ENCODE measurements around the gene CPNE4.

CPNE4 gene

GRCh38 chr3:131804565-131805133 is 230.2 kb downstream of the CPNE4 start:
- DNase-seq, result no peak
- Mint-ChIP-seq H3K4me3 (no peak overlapping the region), H3K9me3 (no peaks in the 10 kb centered on the region), H3K27me3 (ENCODE audit: low read depth, poor library complexity) (peaks cover under 1% of the 10 kb centered on the region), H3K27ac (no peak overlapping the region), H3K36me3 (ENCODE audit: low read depth) (no peaks in the 10 kb centered on the region), H3K4me1 (no peaks in the 10 kb centered on the region)
- TF ChIP-seq CTCF (IDR thresholded peaks at IDR 0.05), result no peak

GRCh38 chr3:131803113-131803512 is 231.7 kb downstream of the CPNE4 start:
- no peak for DNase-seq
- Mint-ChIP-seq H3K9me3 (no peaks in the 10 kb centered on the region), H3K27ac (no peak overlapping the region), H3K4me3 (no peak overlapping the region), H3K27me3 (ENCODE audit: low read depth, poor library complexity) (no peaks in the 10 kb centered on the region), H3K36me3 (ENCODE audit: low read depth) (no peaks in the 10 kb centered on the region), H3K4me1 (no peaks in the 10 kb centered on the region)
- no peak for TF ChIP-seq CTCF (IDR thresholded peaks at IDR 0.05)

- H3K27me3 Mint-ChIP-seq (ENCODE audit: low read depth, poor library complexity), result no peaks in the 10 kb centered on the region
- H3K9me3 Mint-ChIP-seq, result no peaks in the 10 kb centered on the region
- H3K4me3 Mint-ChIP-seq, result no peak overlapping the region
- TF ChIP-seq CTCF (IDR thresholded peaks at IDR 0.05), result no peak
- no peak overlapping the region for H3K27ac Mint-ChIP-seq
- H3K4me1 Mint-ChIP-seq, result no peaks in the 10 kb centered on the region
- no peak for DNase-seq
- H3K36me3 Mint-ChIP-seq (ENCODE audit: low read depth), result no peaks in the 10 kb centered on the region
Observed at GRCh38 chr3:131802029-131802428, 232.8 kb downstream of the CPNE4 start.

- DNase-seq, result no peak
- no peaks in the 10 kb centered on the region for H3K27me3 Mint-ChIP-seq (ENCODE audit: low read depth, poor library complexity)
- no peak overlapping the region for H3K4me3 Mint-ChIP-seq
- TF ChIP-seq CTCF (IDR thresholded peaks at IDR 0.05), result no peak
- H3K27ac Mint-ChIP-seq, result no peak overlapping the region
- no peaks in the 10 kb centered on the region for H3K36me3 Mint-ChIP-seq (ENCODE audit: low read depth)
- no peaks in the 10 kb centered on the region for H3K9me3 Mint-ChIP-seq
- H3K4me1 Mint-ChIP-seq, result peaks cover 3% of the 10 kb centered on the region
Observed at GRCh38 chr3:131801566-131801965, 233.2 kb downstream of the CPNE4 start.

- Mint-ChIP-seq H3K36me3 (ENCODE audit: low read depth) (no peaks in the 10 kb centered on the region), H3K4me3 (no peak overlapping the region), H3K27ac (no peak overlapping the region), H3K27me3 (ENCODE audit: low read depth, poor library complexity) (no peaks in the 10 kb centered on the region), H3K4me1 (peaks cover 9% of the 10 kb centered on the region), H3K9me3 (no peaks in the 10 kb centered on the region)
- DNase-seq, result no peak
- no peak for TF ChIP-seq CTCF (IDR thresholded peaks at IDR 0.05)
Observed at GRCh38 chr3:131797776-131798175, 237.0 kb downstream of the CPNE4 start.

GRCh38 chr3:131796558-131797198 is 238.1 kb downstream of the CPNE4 start:
- no peak for TF ChIP-seq CTCF (IDR thresholded peaks at IDR 0.05)
- no peaks in the 10 kb centered on the region for H3K36me3 Mint-ChIP-seq (ENCODE audit: low read depth)
- no peak overlapping the region for H3K4me3 Mint-ChIP-seq
- no peaks in the 10 kb centered on the region for H3K27me3 Mint-ChIP-seq (ENCODE audit: low read depth, poor library complexity)
- H3K9me3 Mint-ChIP-seq, result no peaks in the 10 kb centered on the region
- peaks cover 9% of the 10 kb centered on the region for H3K4me1 Mint-ChIP-seq
- DNase-seq, result no peak
- H3K27ac Mint-ChIP-seq, result no peak overlapping the region
